Measurements from ENCODE around the gene ZC3HAV1L. TPM values are rescaled to one million over a fixed set of nuclear protein-coding genes. Genes with fewer than 3 reads are reported as not detected.

The ZC3HAV1L gene
- total and polyA plus RNA-seq, 2 of the 13 experiments (the other 11 are each of a cell fraction or from before 2014, with no cell fraction given): 8.4 to 11.1 TPM

DNA sequence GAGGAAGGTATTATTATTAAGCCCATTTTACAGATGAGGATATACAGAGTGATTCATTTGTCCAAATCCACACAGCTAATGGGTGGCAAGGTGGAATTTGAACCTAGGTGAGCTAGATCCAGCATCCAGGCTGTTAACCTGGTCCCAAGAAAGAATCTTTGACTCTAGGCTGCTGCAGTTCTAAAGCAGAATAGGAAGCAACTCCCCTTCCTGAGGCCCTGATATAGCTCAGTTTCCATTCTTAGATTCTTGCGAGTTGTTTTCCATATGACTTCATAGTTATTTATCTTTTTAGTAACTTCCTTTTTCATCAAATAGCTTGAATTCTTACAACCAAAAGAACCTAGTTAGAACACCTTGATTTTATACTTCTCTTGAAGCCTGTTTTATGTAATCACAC lies 24.1 kb upstream of the ZC3HAV1L start:
- ChIA-PET CTCF (ENCODE audit: low intra/inter-chr PET ratio, low total read pairs) (no interaction called here), POLR2A (no interaction called here)
- ATAC-seq (no peak), FAIRE-seq (no peak), DNase-seq (ENCODE audit: low spot score) (no peak)
- TF ChIP-seq, protein P1, sequence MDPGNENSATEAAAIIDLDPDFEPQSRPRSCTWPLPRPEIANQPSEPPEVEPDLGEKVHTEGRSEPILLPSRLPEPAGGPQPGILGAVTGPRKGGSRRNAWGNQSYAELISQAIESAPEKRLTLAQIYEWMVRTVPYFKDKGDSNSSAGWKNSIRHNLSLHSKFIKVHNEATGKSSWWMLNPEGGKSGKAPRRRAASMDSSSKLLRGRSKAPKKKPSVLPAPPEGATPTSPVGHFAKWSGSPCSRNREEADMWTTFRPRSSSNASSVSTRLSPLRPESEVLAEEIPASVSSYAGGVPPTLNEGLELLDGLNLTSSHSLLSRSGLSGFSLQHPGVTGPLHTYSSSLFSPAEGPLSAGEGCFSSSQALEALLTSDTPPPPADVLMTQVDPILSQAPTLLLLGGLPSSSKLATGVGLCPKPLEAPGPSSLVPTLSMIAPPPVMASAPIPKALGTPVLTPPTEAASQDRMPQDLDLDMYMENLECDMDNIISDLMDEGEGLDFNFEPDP (CRISPR knock-in tag; conservative IDR thresholded peaks at IDR 0.05): no peak
- TF ChIP-seq SRSF4 (IDR thresholded peaks at IDR 0.05; ENCODE audit: low read depth, low read length, poor library complexity, severe bottlenecking): no peak
- TF ChIP-seq ZNF333 (CRISPR knock-in tag; IDR thresholded peaks at IDR 0.05; ENCODE audit: borderline replicate concordance): no peak
- TF ChIP-seq SUZ12 (IDR thresholded peaks at IDR 0.05; ENCODE audit: low read depth, low read length): no peak
- no peak for TF ChIP-seq ELF4 (CRISPR knock-in tag; IDR thresholded peaks at IDR 0.05; ENCODE audit: borderline replicate concordance)
- TF ChIP-seq ZNF501 (CRISPR knock-in tag; IDR thresholded peaks at IDR 0.05): no peak
- no peak for TF ChIP-seq GABPA (IDR thresholded peaks at IDR 0.05; ENCODE audit: low read depth, low read length)
- TF ChIP-seq GABPA (CRISPR knock-in tag; IDR thresholded peaks at IDR 0.05; ENCODE audit: low read depth): no peak
- no peak for TF ChIP-seq BRCA1 (CRISPR knock-in tag; IDR thresholded peaks at IDR 0.05)
- no peak for TF ChIP-seq KMT2B (CRISPR knock-in tag; IDR thresholded peaks at IDR 0.05)
- no peak for TF ChIP-seq ETV6 (CRISPR knock-in tag; conservative IDR thresholded peaks at IDR 0.05)
- no peak for TF ChIP-seq ZNF230 (CRISPR knock-in tag; IDR thresholded peaks at IDR 0.05)
- Histone ChIP-seq H3K9ac (ENCODE audit: insufficient read depth, low read depth, low read length) (no peak overlapping the region), H2AFZ (ENCODE audit: low read length) (no peak overlapping the region), H3K4me1 (ENCODE audit: insufficient read depth, low read length) (no peaks in the 10 kb centered on the region), H4K20me1 (ENCODE audit: insufficient read depth, low read length) (no peaks in the 10 kb centered on the region), H3K27me3 (ENCODE audit: control insufficient read depth in 1 of 2, insufficient read depth in 2 of 2, low read length in 2 of 2) (no peaks in the 10 kb centered on the region), H3K36me3 (replicated peaks in 1 of 2; ENCODE audit: control insufficient read depth in 1 of 2, insufficient read depth in 2 of 2, low read length in 2 of 2) (peaks cover 24 to 68% of the 10 kb centered on the region in 2 experiments; a peak in 4 of 5 replicates), H3K9me3 (ENCODE audit: low read length) (no peaks in the 10 kb centered on the region), H3K4me2 (ENCODE audit: low read depth, low read length) (no peak overlapping the region), H3K27ac (ENCODE audit: extremely low read length, insufficient read depth, low read length) (no peak overlapping the region), H3K4me3 (replicated peaks in 1 of 3; ENCODE audit: insufficient read depth in 1 of 3, low read depth in 2 of 3, low read length in 3 of 3) (no peak overlapping the region), H3K79me2 (ENCODE audit: insufficient read depth, low read length) (no peaks in the 10 kb centered on the region)
- WGBS (ENCODE audit: low lambda C conversion rate): 100% methylated on average over 1 of the region's 1 CpG
- no TSS peak for BruUV-seq (replicated peaks)
- in situ Hi-C loops (cut with HindIII; ENCODE audit: extremely low pct_ligation_motif_present, low pct_unique_long_range_greater_than_20kb): no loop called here
- intact Hi-C loops (cut with micrococcal nuclease; ENCODE audit: unreplicated experiment): no loop called here

All from HepG2 (cell line).